OCI-LY1 (cell line): ENCODE measurements around the gene VPS37C.

Source experiments
- H2AFZ ChIP-seq: fragments of 200-600 bp; sonication (generic), shearing (Covaris generic); 2 replicates; pipeline ENCODE4 v1.6.0; 2014; ENCODE audit warnings: antibody characterized with exemption, mild to moderate bottlenecking, low read length
- H3F3A ChIP-seq: fragments of 200-600 bp; sonication (generic), shearing (Covaris generic); 2 replicates; pipeline ENCODE4 v1.6.0; 2014; ENCODE audit warnings: mild to moderate bottlenecking, antibody characterized with exemption, low read length, moderate library complexity; ENCODE audit not compliant: insufficient read depth
- H3K27ac ChIP-seq: fragments of 200-600 bp; sonication (generic); 2 replicates; pipeline ENCODE4 v1.5.1; 2014; ENCODE audit warnings: low read length, mixed run types, mild to moderate bottlenecking, low read depth; ENCODE audit not compliant: poor library complexity, severe bottlenecking
- H3K27me3 ChIP-seq: fragments of 200-600 bp; sonication (generic); 2 replicates; pipeline ENCODE4 v1.6.0; 2014; ENCODE audit warnings: antibody characterized with exemption, mild to moderate bottlenecking, low read length, moderate library complexity; ENCODE audit not compliant: insufficient read depth
- H3K36me3 ChIP-seq: fragments of 200-600 bp; sonication (generic); 2 replicates; pipeline ENCODE4 v1.6.1; 2014; ENCODE audit warnings: mild to moderate bottlenecking, antibody characterized with exemption, low read length, moderate library complexity, mixed read lengths; ENCODE audit not compliant: insufficient read depth
- H3K4me1 ChIP-seq: fragments of 200-600 bp; sonication (generic); 2 replicates; pipeline ENCODE4 v1.5.1; 2014; ENCODE audit warnings: mild to moderate bottlenecking, low read length, moderate library complexity; ENCODE audit not compliant: insufficient read depth, severe bottlenecking
- H3K4me2 ChIP-seq: fragments of 200-600 bp; sonication (generic), shearing (Covaris generic); 2 replicates; pipeline ENCODE4 v1.6.1; 2014; ENCODE audit warnings: low read length
- H3K4me3 ChIP-seq: fragments of 200-600 bp; sonication (generic); 2 replicates; pipeline ENCODE4 v1.5.1; 2014; ENCODE audit warnings: low read length, low read depth, mild to moderate bottlenecking, mixed read lengths; ENCODE audit not compliant: poor library complexity, severe bottlenecking
- H3K79me2 ChIP-seq: fragments of 200-600 bp; shearing (Covaris generic); 2 replicates; pipeline ENCODE4 v1.6.1; 2016; ENCODE audit warnings: mixed run types, low read length, mixed read lengths; ENCODE audit not compliant: insufficient read depth
- H3K9ac ChIP-seq: fragments of 200-600 bp; sonication (generic), shearing (Covaris generic); 2 replicates; pipeline ENCODE4 v1.6.1; 2014; ENCODE audit warnings: mild to moderate bottlenecking, low read length, mixed read lengths
- H3K9me2 ChIP-seq: fragments of 200-600 bp; sonication (generic), shearing (Covaris generic); 2 replicates; pipeline ENCODE4 v1.6.1; 2014; ENCODE audit warnings: low read depth, mild to moderate bottlenecking, low read length, mixed read lengths
- H3K9me3 ChIP-seq: fragments of 200-600 bp; shearing (Covaris generic); 2 replicates; pipeline ENCODE4 v1.6.1; 2014; ENCODE audit warnings: low read length, mixed read lengths
- H4K20me1 ChIP-seq: fragments of 200-600 bp; sonication (generic), shearing (Covaris generic); 2 replicates; pipeline ENCODE4 v1.6.0; 2016; ENCODE audit warnings: mild to moderate bottlenecking, low read length; ENCODE audit not compliant: insufficient read depth
- CTCF ChIP-seq: fragments of 200-600 bp; sonication (generic), shearing (Covaris generic); IDR thresholded peaks from 2 replicates; pipeline ENCODE4 v1.5.1; 2017; ENCODE audit warnings: mild to moderate bottlenecking, antibody characterized with exemption, low read length, moderate library complexity, mixed read lengths
- EZH2 ChIP-seq: fragments of 200-600 bp; sonication (generic), shearing (Covaris generic); IDR thresholded peaks from 2 replicates; pipeline ENCODE4 v1.8.0; 2017; ENCODE audit warnings: borderline replicate concordance, mixed run types, mild to moderate bottlenecking, antibody characterized with exemption, low read length, moderate library complexity, mixed read lengths

The VPS37C gene

DNA sequence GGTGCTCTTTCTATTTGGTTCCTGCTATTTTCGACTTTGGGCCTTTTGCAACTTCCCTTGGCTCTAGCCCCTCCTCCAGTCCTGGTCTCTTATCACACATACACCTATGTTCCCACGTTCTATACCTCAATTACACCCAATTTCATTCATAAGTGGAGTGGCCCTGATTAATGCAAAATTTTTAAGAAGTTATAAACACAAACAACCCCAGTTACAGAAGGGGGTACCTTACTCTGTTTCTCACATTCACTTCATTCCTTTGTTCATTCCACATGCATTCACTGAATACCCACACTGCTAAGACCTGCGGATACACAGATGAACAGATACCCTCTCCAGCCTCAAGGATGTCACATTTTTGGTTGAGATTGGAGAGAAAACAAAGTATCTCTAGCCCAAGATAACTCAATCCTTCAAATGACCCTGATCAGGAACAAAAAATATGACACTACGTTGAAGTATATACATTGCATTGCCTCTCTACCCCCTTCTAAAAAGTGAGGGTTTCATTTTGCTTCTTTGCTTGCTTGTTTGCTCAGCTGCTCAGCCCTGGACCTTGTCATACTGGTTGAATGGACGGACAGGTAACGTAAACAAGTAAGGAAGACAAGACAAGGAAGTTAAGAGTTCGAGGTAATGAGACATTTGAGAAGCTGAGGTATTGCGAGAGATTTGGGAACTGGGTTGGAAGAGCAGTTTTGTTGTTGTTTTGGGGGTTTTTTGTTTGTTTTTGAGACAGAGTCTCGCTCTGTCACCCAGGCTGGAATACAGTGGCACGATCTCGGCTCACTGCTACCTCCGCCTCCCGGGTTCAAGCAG is 3.6 kb upstream of the VPS37C start:
- Histone ChIP-seq H3K9ac (no peak overlapping the region), H3F3A (no peaks in the 10 kb centered on the region), H3K4me1 (peaks cover 26% of the 10 kb centered on the region), H3K27me3 (peaks cover 9% of the 10 kb centered on the region; the same call in 1 of the 2 replicates), H3K4me3 (no peak overlapping the region), H3K9me2 (no peaks in the 10 kb centered on the region), H3K79me2 (no peaks in the 10 kb centered on the region), H3K9me3 (no peaks in the 10 kb centered on the region), H3K27ac (no peak overlapping the region), H3K36me3 (no peaks in the 10 kb centered on the region), H4K20me1 (no peaks in the 10 kb centered on the region), H3K4me2 (no peak overlapping the region), H2AFZ (no peak overlapping the region)
- TF ChIP-seq CTCF (no peak), EZH2 (no peak)

- Histone ChIP-seq H3K27ac (no peak overlapping the region), H3K4me2 (no peak overlapping the region), H3K4me1 (peaks cover 26% of the 10 kb centered on the region), H2AFZ (no peak overlapping the region), H3F3A (no peaks in the 10 kb centered on the region), H4K20me1 (no peaks in the 10 kb centered on the region), H3K36me3 (no peaks in the 10 kb centered on the region), H3K9me3 (no peaks in the 10 kb centered on the region), H3K4me3 (no peak overlapping the region), H3K27me3 (peaks cover 9% of the 10 kb centered on the region; the same call in 1 of the 2 replicates), H3K9ac (no peak overlapping the region), H3K79me2 (no peaks in the 10 kb centered on the region), H3K9me2 (no peaks in the 10 kb centered on the region)
- TF ChIP-seq CTCF: no peak
Observed at GRCh38 chr11:61163714-61164605, 2.7 kb upstream of the VPS37C start.

DNA sequence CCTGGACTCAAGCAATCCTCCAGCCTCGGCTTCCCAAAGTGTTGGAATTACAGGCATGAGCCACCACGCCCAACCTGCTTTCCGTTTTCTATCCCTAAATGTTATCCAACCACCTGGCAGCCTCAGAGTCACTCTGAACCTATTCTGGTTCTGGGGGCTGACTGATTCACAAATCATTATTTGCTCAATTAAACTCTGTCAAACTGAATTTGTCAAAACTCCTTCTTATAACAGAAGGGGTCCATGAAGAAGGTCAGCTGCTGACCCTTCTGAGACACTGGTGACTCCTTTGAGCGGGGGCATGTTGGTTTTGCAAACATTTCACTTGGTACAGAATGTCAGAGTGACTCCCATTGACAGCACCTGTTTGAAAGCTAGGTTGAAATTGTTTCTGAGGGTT is 1.8 kb upstream of the VPS37C start:
- no peaks in the 10 kb centered on the region for H3K36me3 ChIP-seq
- H3K27me3 ChIP-seq: peaks cover 5% of the 10 kb centered on the region; the same call in 1 of the 2 replicates
- H3K4me2 ChIP-seq: no peak overlapping the region
- no peaks in the 10 kb centered on the region for H4K20me1 ChIP-seq
- no peaks in the 10 kb centered on the region for H3K79me2 ChIP-seq
- H3K9ac ChIP-seq: no peak overlapping the region
- no peak overlapping the region for H3K4me3 ChIP-seq
- H3F3A ChIP-seq: peaks cover 6% of the 10 kb centered on the region; the same call in 1 of the 2 replicates
- H3K9me3 ChIP-seq: no peaks in the 10 kb centered on the region
- H3K4me1 ChIP-seq: peaks cover 26% of the 10 kb centered on the region
- no peak overlapping the region for H2AFZ ChIP-seq
- no peaks in the 10 kb centered on the region for H3K9me2 ChIP-seq
- no peak for TF ChIP-seq EZH2
- no peak for TF ChIP-seq CTCF
- H3K27ac ChIP-seq: no peak overlapping the region
